Suprapubic skin (tissue), 4 donors: Measurements from ENCODE around the gene DNAJC11.

Experiments
- POLR2A ChIP-seq, 2 donors: fragments of 450-650 bp; IDR thresholded peaks; one replicate each; pipeline ENCODE4 v1.6.1; 2017; ENCODE audit warnings: antibody characterized with exemption in 2 of 2, mild to moderate bottlenecking in 2 of 2, moderate library complexity in 2 of 2
- POLR2AphosphoS5 ChIP-seq, 3 donors: sonication (generic); formaldehyde crosslinking; IDR thresholded peaks; one replicate each; pipeline ENCODE4 v1.6.1; 2017; ENCODE audit warnings: antibody characterized with exemption in 3 of 3

DNA sequence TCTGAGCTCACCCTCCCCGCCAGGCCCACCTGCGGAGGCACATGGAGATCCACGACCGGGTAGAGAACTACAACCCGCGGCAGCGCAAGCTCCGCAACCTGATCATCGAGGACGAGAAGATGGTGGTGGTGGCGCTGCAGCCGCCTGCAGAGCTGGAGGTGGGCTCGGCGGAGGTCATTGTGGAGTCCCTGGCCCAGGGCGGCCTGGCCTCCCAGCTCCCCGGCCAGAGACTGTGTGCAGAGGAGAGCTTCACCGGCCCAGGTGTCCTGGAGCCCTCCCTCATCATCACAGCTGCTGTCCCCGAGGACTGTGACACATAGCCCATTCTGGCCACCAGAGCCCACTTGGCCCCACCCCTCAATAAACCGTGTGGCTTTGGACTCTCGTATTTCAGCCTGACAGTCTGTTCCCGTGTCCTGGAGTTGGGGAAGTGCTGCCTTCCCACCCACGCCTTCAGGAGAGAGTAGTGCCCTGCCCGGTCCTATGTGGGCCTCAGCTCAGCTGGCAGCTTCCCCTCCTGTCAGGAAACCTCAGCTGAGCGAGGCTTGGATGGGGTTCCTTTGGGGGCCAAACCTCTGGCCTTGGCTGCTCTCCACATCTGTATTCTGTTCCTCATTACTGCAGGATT, 112.6 kb downstream of the DNAJC11 start:
- no peak for TF ChIP-seq POLR2A (IDR thresholded peaks at IDR 0.05)
- TF ChIP-seq POLR2AphosphoS5 (IDR thresholded peaks at IDR 0.05): no peak
